H9 (cell line): Measurements from ENCODE around the gene MRPL14. TPM values are rescaled to one million over a fixed set of nuclear protein-coding genes. Genes with fewer than 3 reads are reported as not detected.

Experiments used
- DNase-seq: peaks from one replicate; pipeline ENCODE4 v3.0.0-alpha.2; 2017
- H2AFZ ChIP-seq: one replicate; pipeline ENCODE4 v1.6.1; 2013; ENCODE audit warnings: mild to moderate bottlenecking, low read length, control low read depth, moderate library complexity
- H2AK5ac ChIP-seq: 2 replicates; pipeline ENCODE4 v1.6.1; 2013; ENCODE audit warnings: low read length, control low read depth, mixed read lengths; ENCODE audit not compliant: insufficient read length
- H2BK120ac ChIP-seq: one replicate; pipeline ENCODE4 v1.6.1; 2013; ENCODE audit warnings: low read depth, mild to moderate bottlenecking, low read length, control low read depth, inconsistent platforms; ENCODE audit not compliant: poor library complexity, severe bottlenecking
- H2BK12ac ChIP-seq: 2 replicates; pipeline ENCODE4 v1.6.1; 2013; ENCODE audit warnings: low read length, control low read depth, mixed read lengths, low read depth; ENCODE audit not compliant: insufficient read length
- H2BK15ac ChIP-seq: 2 replicates; pipeline ENCODE4 v1.6.1; 2013; ENCODE audit warnings: low read depth, low read length, control low read depth
- H2BK20ac ChIP-seq: one replicate; pipeline ENCODE4 v1.6.1; 2013; ENCODE audit warnings: low read depth, mild to moderate bottlenecking, low read length, control low read depth, inconsistent platforms; ENCODE audit not compliant: poor library complexity, severe bottlenecking
- H2BK5ac ChIP-seq: 2 replicates; pipeline ENCODE4 v1.6.1; 2013; ENCODE audit warnings: low read length, control low read depth, mixed read lengths; ENCODE audit not compliant: insufficient read length
- H3K14ac ChIP-seq: 2 replicates; pipeline ENCODE4 v1.6.1; 2013; ENCODE audit warnings: low read length, control low read depth; ENCODE audit not compliant: insufficient read depth
- H3K18ac ChIP-seq: 2 replicates; pipeline ENCODE4 v1.6.1; 2013; ENCODE audit warnings: low read depth, mild to moderate bottlenecking, mixed read lengths, low read length, control low read depth; ENCODE audit not compliant: insufficient read length
- H3K23ac ChIP-seq: 2 replicates; pipeline ENCODE4 v1.6.1; 2013; ENCODE audit warnings: low read length, control low read depth, mixed read lengths, low read depth; ENCODE audit not compliant: insufficient read length
- H3K23me2 ChIP-seq: 2 replicates; pipeline ENCODE4 v1.6.1; 2013; ENCODE audit warnings: low read depth, mild to moderate bottlenecking, mixed read lengths, low read length, control low read depth; ENCODE audit not compliant: insufficient read length, poor library complexity, severe bottlenecking
- H3K27ac ChIP-seq: 2 replicates; pipeline ENCODE4 v1.5.1; 2013; ENCODE audit warnings: low read length, control low read depth, mixed read lengths, low read depth; ENCODE audit not compliant: insufficient read length
- H3K27me3 ChIP-seq: 2 replicates; pipeline ENCODE4 v1.6.1; 2013; ENCODE audit warnings: low read length, control low read depth, inconsistent platforms; ENCODE audit not compliant: insufficient read depth
- H3K4ac ChIP-seq: 2 replicates; pipeline ENCODE4 v1.6.1; 2013; ENCODE audit warnings: low read depth, mild to moderate bottlenecking, control low read depth, inconsistent platforms, low read length, moderate library complexity
- H3K4me1 ChIP-seq: 2 replicates; pipeline ENCODE4 v1.6.1; 2013; ENCODE audit warnings: low read length, control low read depth, inconsistent platforms; ENCODE audit not compliant: insufficient read depth
- H3K4me2 ChIP-seq: 2 replicates; pipeline ENCODE4 v1.6.1; 2013; ENCODE audit warnings: low read length, control low read depth, mixed read lengths; ENCODE audit not compliant: insufficient read length, insufficient read depth
- H3K56ac ChIP-seq: 2 replicates; pipeline ENCODE4 v1.6.1; 2013; ENCODE audit warnings: low read depth, mild to moderate bottlenecking, mixed read lengths, low read length, control low read depth; ENCODE audit not compliant: insufficient read length
- H3K79me1 ChIP-seq: 2 replicates; pipeline ENCODE4 v1.6.1; 2013; ENCODE audit warnings: low read depth, mild to moderate bottlenecking, moderate library complexity, low read length, control low read depth, inconsistent platforms; ENCODE audit not compliant: insufficient read depth, poor library complexity, severe bottlenecking
- H3K79me2 ChIP-seq: 2 replicates; pipeline ENCODE4 v1.6.1; 2013; ENCODE audit warnings: low read length, control low read depth, inconsistent platforms; ENCODE audit not compliant: insufficient read depth
- H3K9ac ChIP-seq: 2 replicates; pipeline ENCODE4 v1.6.1; 2013; ENCODE audit warnings: low read length, control low read depth, mixed read lengths; ENCODE audit not compliant: insufficient read length; ENCODE audit errors: extremely low read depth
- H3K9me3 ChIP-seq: one replicate; pipeline ENCODE4 v1.6.1; 2013; ENCODE audit warnings: low read depth, low read length, inconsistent platforms; ENCODE audit not compliant: control insufficient read depth
- H3T11ph ChIP-seq: one replicate; pipeline ENCODE4 v1.6.1; 2013; ENCODE audit warnings: mild to moderate bottlenecking, low read length, control low read depth, inconsistent platforms
- H4K20me1 ChIP-seq: one replicate; pipeline ENCODE4 v1.6.1; 2013; ENCODE audit not compliant: control insufficient read depth, insufficient read length, insufficient read depth
- H4K5ac ChIP-seq: 2 replicates; pipeline ENCODE4 v1.6.1; 2013; ENCODE audit warnings: low read depth, mild to moderate bottlenecking, mixed read lengths, low read length, control low read depth; ENCODE audit not compliant: insufficient read length
- H4K8ac ChIP-seq: replicated peaks from 2 replicates; pipeline ENCODE4 v1.6.1; 2013; ENCODE audit warnings: low read length, control low read depth, mixed read lengths, low read depth; ENCODE audit not compliant: insufficient read length
- H4K91ac ChIP-seq: 2 replicates; pipeline ENCODE4 v1.6.1; 2013; ENCODE audit warnings: low read depth, mild to moderate bottlenecking, moderate library complexity, mixed read lengths, low read length, control low read depth; ENCODE audit not compliant: insufficient read length
- H3K27ac Mint-ChIP-seq, 3 experiments: 2 replicates in 2 of 3; 3 replicates in 1 of 3; pipeline ENCODE4 v1.8.0; 2020 to 2021; ENCODE audit warnings: mixed read lengths in 3 of 3, mild to moderate bottlenecking in 1 of 3, moderate library complexity in 1 of 3
- H3K27me3 Mint-ChIP-seq: 2 replicates; pipeline ENCODE4 v1.8.0; 2021; ENCODE audit warnings: low read depth, mild to moderate bottlenecking, moderate library complexity, mixed read lengths
- H3K36me3 Mint-ChIP-seq, 3 experiments: 2 replicates in 2 of 3; 3 replicates in 1 of 3; pipeline ENCODE4 v1.8.0; 2020 to 2021; ENCODE audit warnings: low read depth in 3 of 3, mixed read lengths in 3 of 3; ENCODE audit not compliant: insufficient read depth in 1 of 3
- H3K4me1 Mint-ChIP-seq, 2 experiments: 2 replicates each; pipeline ENCODE4 v1.8.0; 2020; ENCODE audit warnings: mixed read lengths in 2 of 2
- H3K4me3 Mint-ChIP-seq, 2 experiments: 2 replicates in 1 of 2; 3 replicates in 1 of 2; pipeline ENCODE4 v1.8.0; 2020 to 2021; ENCODE audit warnings: mild to moderate bottlenecking in 2 of 2, mixed read lengths in 2 of 2, moderate library complexity in 1 of 2
- H3K9me3 Mint-ChIP-seq, 2 experiments: 2 replicates in 1 of 2; 3 replicates in 1 of 2; pipeline ENCODE4 v1.8.0; 2020; ENCODE audit warnings: mild to moderate bottlenecking in 2 of 2, mixed read lengths in 2 of 2, moderate library complexity in 1 of 2
- WGBS: extraction: QIAGEN DNeasy Blood & Tissue Kit; methylation state at CpG from one replicate; pipeline ENCODE4 v1.1.7; 2013; ENCODE audit warnings: missing lambda C conversion rate, low lambda C conversion rate, mixed read lengths; ENCODE audit not compliant: insufficient read length; ENCODE audit errors: extremely low coverage; 5-methylcytosine and 5-hydroxymethylcytosine counted together
- total RNA-seq: library from RNA; stranded (reverse); gene quantifications from 2 replicates; pipeline ENCODE4 v1.2.1, GENCODE V29; 2021
- TF ChIP-seq, protein P1 (sequence below): fragments of 200-600 bp; sonication (generic); conservative IDR thresholded peaks from 3 replicates; pipeline ENCODE4 v1.8.0; 2021; ENCODE audit warnings: antibody characterized with exemption, mild to moderate bottlenecking

The MRPL14 gene
- total RNA-seq, 1 experiment from 2014 or later: 80.1 TPM

DNA sequence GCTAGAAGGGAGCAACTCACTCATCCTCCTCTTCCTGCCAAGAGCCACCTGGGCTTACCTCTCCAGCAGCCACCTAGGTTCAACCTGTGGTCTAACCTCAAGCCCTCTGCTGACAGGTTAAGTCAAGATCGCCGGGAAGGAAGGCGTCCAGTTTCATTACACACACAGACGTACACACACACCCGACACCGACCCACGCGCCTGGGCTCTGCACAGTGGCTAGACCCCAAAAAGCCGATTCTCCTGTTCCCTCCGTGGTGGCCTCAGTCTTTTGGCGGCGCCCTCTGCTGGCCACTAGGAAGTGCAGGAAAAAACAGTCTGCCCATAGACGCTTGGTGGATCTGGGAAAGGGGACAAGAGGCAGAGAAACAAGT lies 52.8 kb downstream of the MRPL14 start:
- Mint-ChIP-seq H3K9me3 (no peaks in the 10 kb centered on the region; a peak in 1 of 5 replicates), H3K4me3 (peak overlapping the region; percentile 67 to 86), H3K27ac (peak overlapping the region in 1 of 3 experiments; percentile 52; a peak in 1 of 7 replicates), H3K27me3 (peaks cover 10% of the 10 kb centered on the region), H3K36me3 (no peaks in the 10 kb centered on the region), H3K4me1 (peaks cover 32 to 42% of the 10 kb centered on the region in 2 experiments)
- Histone ChIP-seq H3K9me3 (no peaks in the 10 kb centered on the region), H4K5ac (no peak overlapping the region), H3K27me3 (no peaks in the 10 kb centered on the region), H3K23me2 (peaks cover 9% of the 10 kb centered on the region), H2AK5ac (no peak overlapping the region), H4K91ac (no peak overlapping the region), H2BK120ac (no peak overlapping the region), H3K23ac (no peak overlapping the region), H3K27ac (no peak overlapping the region), H2BK15ac (no peak overlapping the region), H3K18ac (no peak overlapping the region), H3K4ac (no peak overlapping the region), H3K9ac (no peak overlapping the region), H2BK20ac (no peak overlapping the region), H2AFZ (no peak overlapping the region), H3K14ac (no peak overlapping the region), H3K4me2 (peak overlapping the region; percentile 73), H4K20me1 (no peaks in the 10 kb centered on the region), H3T11ph (no peak overlapping the region), H4K8ac (no peak overlapping the region), H3K79me1 (no peaks in the 10 kb centered on the region), H2BK5ac (no peak overlapping the region), H3K4me1 (peaks cover 5% of the 10 kb centered on the region; the same call in 1 of the 2 replicates), H3K79me2 (no peaks in the 10 kb centered on the region), H2BK12ac (no peak overlapping the region), H3K56ac (no peak overlapping the region)
- DNase-seq: peak; percentile 78
- TF ChIP-seq, protein P1, sequence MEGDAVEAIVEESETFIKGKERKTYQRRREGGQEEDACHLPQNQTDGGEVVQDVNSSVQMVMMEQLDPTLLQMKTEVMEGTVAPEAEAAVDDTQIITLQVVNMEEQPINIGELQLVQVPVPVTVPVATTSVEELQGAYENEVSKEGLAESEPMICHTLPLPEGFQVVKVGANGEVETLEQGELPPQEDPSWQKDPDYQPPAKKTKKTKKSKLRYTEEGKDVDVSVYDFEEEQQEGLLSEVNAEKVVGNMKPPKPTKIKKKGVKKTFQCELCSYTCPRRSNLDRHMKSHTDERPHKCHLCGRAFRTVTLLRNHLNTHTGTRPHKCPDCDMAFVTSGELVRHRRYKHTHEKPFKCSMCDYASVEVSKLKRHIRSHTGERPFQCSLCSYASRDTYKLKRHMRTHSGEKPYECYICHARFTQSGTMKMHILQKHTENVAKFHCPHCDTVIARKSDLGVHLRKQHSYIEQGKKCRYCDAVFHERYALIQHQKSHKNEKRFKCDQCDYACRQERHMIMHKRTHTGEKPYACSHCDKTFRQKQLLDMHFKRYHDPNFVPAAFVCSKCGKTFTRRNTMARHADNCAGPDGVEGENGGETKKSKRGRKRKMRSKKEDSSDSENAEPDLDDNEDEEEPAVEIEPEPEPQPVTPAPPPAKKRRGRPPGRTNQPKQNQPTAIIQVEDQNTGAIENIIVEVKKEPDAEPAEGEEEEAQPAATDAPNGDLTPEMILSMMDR: peak; percentile 91
- no CpG with 5 or more reads among the region's 13 CpGs for WGBS
